ENCODE measurements around the gene WASHC3.

WASHC3 gene

DNA sequence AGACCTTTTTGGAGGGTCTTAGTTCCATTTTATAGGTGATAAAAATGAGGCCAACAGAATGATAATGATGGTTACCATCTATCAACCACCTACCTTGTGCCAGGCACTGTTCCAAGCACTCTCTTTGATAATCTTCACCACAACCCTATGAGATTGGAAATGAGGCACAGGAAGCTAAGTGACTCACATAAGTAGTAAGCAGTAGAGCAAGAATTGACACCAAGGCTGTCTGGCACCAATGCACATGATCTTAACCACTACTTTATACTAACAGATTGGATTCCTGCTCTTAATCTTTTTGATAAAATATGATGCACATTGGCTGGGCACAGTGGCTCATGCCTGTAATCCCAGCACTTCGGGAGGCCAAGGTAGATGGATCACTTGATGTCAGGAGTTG, 93.0 kb downstream of the WASHC3 start:
- DNase-seq (ENCODE audit: low read depth in 2 of 2), result no peak

DNA sequence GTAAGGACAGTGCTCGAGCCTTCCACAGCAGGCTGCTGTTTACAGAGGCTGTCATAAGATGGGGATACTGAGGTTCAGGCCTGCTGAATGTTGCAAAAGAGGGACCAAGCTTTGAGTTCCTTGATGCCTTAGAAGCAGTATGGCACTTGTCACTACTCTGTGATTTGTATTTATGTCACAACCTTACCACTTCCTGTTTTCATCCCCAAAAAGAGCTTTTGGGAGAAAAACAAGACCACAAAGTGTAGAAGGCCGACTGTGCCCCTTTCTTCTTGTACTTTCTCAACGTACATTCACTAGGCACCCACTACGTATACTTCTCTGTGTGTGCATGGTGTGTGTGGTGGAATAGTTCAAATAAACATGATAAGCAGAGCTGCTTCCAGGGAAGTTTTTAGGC, 94.3 kb downstream of the WASHC3 start:
- DNase-seq (ENCODE audit: low read depth in 2 of 2), result no peak

DNA sequence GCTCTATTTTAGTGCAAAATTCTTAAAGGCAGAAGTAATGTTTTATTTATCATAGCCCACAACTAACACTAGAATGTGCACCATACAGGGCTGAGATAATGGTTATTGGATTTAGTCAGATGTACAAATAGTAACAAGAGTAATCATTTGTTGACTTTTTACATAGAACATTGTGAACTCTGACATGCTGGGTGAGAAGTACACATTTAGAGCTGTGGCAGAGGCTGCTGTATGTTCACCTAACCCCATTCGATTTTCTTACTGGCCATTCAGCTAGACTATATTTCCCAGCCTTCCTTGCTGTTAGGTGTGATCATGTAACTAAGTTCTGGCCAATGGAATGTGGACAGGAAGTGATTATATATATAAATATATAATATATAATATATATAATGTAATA, 95.3 kb downstream of the WASHC3 start:
- no peak for DNase-seq (ENCODE audit: low read depth in 2 of 2)

DNA sequence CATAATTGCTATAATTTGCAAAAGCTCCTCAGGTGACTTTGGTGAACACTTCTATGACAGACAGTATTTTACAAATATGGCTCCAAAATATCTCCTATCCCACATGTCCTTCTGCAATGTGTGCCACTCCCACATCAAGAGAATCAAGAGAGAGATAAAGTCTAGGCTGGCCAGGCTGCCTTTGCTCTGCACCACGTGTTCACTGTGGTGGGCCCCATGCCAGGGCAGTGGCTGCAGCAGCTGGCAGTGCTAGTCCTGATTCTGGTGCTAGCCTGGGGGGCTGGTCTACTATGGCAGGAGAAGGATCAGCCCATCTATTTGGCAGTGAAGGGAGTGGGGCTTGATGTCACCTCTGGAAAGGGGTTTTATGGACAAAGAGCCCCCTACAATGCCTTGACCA, 98.1 kb downstream of the WASHC3 start:
- no peak for DNase-seq (ENCODE audit: low read depth in 2 of 2)
